HG03066 (cell line): ENCODE results near the gene SMYD4.
"Not testable (repeated sequence)": the region's sequence is repeated elsewhere in the genome, so short reads cannot be mapped to it uniquely, and the experiment has no call there.

Experiments used
- ATAC-seq: cut with Tn5 transposase; IDR thresholded peaks from one replicate; pipeline ENCODE4 v1.9.1; 2021; ENCODE audit warnings: low read depth; ENCODE audit not compliant: unreplicated experiment

The SMYD4 gene

DNA sequence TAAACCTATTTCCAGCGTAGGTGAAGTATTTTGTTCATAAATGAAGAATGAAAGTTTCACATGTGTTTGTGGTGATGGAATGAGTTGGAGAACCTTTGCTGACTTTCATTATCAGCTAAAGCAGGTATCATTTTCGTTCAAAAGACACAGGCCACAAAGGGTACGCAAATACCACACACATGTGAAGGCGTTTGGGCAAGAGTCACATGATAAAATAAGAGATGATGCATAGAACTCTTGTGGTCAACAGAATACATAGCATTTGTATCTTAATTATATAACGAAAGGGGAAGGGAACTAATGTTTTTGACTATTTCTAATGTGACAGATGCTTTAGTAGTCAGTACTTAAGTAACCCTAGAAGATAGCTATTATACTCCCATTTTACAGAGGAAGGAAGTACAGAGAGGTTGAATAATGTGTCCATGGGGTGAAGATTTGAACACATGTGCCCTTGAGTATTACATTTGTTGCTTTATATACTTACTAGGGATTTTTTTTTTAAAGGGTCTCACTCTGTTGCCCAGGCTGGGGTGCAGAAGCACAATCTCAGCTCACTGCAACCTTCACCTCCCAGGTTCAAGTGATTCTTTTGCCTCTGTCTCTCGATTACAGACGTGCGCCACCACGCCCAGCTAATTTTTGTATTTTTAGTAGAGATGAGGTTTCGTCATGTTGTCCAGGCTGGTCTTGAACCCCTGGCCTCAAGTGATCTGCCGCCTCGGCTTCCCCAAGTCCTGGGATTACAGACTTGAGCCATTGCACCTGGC, 4.9 kb upstream of the SMYD4 start:
- peak; percentile 56 for ATAC-seq

DNA sequence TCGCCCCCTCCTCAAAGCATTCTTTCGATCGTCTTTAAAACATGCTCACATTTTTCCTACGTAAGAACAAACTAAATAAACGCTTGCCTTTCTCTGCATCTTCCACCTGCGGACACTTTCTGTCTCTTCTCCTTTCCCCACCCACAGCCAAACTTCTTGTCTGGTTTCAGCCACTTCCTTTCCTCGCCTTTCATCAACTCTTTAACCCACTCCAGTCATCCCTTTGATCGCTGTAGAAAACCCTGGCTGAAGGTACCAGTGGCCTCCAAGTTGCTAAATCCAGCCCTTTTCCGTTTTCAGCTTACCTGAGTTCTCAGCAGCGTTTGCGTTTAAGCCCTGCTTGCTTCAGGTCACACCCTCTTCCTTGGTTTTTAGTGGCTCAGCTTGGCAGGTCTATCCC, 586 bp upstream of the SMYD4 start:
- ATAC-seq: no peak

DNA sequence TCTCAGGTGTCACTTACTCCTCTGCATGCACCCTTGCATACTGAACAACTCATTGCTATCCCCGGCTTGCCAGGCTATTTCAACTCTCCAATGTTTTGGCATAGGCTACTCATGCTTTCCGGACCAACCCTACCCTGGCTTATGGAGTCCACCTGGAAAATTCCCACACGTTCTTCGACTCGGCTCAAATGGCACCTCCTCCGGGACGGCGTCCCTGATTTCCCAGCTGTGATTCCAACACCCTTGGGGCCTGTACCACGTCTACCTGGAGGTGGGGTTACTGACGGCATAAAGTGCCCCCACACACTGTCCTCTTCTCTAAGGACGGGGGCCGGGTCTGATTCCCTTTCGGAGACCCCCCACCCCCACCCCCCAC, 498 bp downstream of the SMYD4 start:
- no peak for ATAC-seq

DNA sequence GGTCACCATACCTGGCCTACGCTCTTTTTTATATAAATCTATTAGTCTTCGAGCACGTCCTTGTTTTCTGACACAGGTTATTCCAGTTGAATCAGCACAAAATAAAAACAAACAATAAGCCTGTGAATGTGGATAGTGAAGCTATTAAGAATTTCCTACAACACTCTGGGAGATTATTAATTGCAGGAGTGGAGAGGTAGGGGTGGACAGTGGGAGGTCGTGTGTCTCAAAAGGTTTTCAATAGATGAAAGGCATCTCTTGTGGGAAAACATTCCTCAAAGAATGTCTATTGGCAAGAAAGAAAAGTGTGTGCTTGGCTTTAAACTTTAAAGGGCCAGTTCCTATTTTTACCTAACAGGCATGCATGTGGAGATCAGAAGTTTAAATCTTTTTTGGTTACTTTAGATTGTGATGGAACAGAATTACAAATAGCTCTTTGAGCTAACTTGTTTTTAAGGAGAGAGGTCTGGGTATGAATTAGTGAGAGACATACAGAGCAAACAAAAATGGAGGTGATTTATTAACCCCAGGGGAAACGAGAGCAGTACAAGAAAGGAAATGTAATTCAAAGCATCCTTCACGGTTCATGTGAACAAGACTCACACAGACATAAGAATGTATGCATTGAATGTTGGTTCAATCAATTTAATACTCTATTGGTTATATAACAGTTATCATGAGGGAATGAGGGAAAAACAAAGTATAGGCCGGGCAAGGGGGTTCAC, 9.0 kb downstream of the SMYD4 start:
- ATAC-seq: no peak

DNA sequence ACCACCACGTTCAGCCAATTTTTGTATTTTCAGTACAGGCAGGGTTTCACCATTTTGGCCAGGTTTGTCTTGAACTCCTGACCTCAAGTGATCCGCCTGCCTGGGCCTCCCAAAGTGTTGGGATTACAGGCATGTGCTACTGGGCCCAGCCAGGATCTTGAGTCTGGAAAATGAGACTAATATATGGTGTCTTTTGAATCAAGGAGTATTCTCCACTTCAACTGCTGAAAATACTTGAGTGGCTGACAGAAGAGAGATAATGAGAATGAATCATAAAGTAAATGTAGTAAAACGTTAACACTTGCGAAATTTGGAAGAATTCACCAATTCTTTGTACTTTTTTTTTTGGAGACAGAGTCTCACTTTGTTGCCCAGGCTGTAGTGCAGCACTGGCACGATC, 16.6 kb downstream of the SMYD4 start:
- ATAC-seq: no peak

DNA sequence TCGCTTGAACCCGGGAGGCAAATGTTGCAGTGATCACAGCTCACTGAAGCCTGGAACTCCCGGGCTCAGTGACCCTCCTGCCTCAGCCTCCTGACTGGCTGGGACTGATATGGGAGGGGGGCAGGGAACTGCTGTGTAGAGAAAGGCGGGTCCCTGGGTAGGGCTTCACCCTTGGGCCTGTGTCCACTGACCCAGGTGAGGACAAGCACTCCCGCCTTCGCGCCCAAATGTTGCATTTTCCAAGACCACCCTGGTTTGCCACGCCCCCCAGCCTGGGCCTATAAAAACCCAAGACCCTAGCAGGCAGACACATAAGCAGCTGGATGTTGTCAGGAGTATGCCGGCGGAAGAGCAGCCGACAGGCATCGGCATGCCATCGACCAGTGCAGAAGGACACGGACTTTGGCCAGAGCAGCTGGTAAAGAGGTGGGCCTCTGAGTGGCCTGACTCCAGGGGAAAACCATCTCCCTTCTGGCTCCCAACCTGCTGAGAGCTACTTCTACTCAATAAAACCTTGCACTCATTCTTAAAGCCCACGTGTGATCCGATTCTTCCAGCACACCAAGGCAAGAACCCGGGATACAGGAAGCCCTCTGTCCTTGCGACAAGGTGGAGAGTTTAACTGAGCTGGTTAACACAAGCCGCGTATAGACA, 19.1 kb downstream of the SMYD4 start:
- no peak for ATAC-seq

DNA sequence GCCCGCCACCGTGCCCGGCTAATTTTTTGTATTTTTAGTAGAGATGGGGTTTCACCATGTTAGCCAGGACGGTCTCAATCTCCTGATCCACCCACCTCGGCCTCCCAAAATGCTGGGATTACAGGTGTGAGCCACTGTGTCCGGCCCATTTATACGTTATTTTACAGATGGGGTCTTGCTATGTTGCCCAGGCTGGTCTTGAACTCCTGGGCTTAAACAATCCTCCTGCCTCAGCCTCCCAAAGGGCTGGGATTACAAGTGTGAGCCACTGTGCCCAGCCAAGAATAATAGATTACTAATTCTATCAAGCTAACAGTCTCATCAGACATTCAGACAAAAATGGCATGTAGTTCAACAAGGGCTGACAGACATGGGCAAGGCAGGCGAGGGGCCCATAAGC, 19.9 kb downstream of the SMYD4 start:
- ATAC-seq: not testable (repeated sequence)

DNA sequence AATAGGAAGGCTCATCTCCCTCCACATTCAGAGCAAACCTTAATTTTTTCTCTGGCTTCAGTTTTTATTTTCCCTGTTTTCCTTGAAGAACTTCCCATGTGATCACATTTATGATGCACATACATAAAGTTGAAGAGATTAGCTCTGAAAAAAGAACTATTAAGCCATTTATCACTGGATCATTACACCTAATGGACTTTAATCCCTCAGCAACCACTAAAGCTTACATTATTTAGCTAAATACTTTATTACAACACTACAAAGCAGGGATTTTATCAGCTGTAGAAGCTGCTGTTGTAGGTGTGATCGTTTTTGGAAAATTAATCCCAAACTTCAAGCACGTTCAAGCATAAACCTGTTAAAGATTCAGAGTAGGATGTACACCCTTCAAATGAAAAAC, 21.1 kb downstream of the SMYD4 start:
- ATAC-seq: no peak

DNA sequence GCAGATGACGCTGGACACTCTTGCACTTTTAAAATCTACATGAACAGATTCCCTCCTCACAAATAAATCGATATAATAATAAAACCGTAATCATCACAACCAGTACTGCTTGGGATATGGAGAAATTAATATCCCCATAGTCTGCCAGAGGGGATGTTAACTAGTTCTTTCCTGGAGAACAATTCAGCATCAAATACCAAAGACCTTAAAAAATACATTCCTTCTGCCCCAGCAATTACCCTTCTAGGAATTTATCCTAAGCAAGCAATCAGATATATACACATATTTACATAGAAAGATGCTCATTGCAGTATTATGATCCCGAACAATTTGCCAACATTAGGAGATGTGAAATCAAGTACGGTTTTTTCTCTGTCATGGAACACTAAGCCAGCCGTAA, 21.8 kb downstream of the SMYD4 start:
- no peak for ATAC-seq

DNA sequence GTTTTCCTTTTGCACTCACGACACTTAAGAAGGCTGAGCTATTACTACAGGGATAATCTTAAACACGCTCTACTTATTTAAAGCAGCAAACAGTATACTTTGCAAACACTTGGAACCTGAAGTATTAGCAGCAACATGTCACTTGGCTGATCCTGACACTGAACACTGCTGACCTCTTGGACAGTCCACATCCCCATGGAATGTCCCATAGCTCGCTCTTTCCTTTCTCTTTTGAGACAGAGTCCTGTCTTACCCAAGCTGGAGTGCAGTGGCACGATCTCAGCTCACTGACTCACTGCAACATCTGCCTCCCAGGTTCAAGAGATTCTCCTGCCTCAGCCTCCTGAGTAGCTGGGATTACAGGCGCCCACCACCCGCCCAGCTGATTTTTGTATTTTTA, 26.4 kb downstream of the SMYD4 start:
- no peak for ATAC-seq

DNA sequence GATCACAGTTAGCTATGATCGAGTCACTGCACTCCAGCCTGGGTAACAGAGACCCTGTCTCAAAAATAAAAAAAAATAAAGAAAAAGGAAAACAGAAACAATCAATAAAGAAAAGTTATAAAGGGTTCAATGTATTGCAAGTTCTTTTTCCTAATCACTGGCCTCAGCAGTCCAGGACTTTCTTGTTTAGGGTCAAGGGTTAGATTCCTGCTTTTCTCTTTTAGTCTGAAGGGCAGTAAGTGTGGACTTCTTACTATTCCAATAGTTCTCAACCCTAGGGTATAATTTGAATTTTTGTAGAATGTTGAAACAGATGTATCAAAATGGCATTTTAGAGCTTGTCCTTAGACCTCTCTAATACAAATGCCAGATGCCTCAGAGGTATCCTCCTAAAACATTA, 27.3 kb downstream of the SMYD4 start:
- no peak for ATAC-seq

DNA sequence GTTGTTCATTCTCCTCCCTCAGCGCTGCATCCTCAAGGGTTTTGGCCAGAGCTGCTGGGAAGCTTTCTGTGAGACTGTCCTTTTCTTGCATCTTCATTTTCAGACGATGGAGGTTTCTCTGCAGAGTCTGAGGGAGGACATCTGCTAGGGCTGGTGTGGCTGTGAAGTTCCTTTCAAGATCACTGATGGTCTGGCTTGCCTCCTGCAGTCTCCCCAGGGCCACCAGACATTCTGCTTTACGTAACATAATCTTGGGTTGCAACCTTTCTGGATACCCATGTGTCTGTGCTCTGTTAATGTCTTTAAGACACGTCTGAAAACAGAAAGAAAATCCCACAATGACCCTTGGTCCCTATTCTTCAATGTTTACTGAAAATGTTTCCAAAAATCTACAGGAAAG, 29.0 kb downstream of the SMYD4 start:
- ATAC-seq: no peak

DNA sequence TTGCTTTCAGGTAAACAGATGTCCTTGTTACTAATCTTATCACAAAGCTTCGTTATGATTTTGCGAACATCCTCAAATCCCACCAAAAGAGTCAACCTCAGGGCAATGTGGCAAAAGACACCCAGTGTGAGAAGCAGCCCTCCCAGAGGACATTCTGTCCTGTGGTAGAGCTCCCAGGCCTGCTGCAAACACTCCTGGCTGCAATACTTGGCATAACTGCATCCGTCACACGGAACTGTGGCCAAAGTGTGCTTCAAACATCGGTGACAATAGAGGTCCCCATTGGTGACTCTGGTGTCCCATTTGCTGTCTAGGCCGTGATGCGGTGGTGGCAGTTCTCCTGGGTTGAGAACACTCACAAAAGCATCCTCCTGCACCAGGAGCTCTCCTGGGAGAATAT, 29.5 kb downstream of the SMYD4 start:
- no peak for ATAC-seq

DNA sequence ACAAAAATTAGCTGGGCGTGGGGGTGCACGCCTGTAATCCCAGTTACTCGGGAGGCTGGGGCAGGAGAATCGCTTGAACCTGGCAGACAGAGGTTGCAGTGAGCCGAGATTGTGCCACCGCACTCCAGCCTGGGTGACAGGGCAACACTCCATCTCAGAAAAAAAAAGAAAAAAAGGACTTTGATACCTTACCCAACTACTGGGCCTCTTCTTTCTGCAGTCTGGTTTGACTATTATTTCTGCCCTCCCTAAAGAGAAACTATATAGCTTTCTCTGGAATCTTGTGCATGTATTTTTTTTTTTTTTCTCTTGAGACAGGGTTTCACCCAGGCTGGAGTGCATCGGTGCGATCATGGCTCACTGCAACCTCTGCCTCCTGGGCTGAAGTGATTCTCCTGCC, 31.9 kb downstream of the SMYD4 start:
- ATAC-seq: not testable (repeated sequence)

DNA sequence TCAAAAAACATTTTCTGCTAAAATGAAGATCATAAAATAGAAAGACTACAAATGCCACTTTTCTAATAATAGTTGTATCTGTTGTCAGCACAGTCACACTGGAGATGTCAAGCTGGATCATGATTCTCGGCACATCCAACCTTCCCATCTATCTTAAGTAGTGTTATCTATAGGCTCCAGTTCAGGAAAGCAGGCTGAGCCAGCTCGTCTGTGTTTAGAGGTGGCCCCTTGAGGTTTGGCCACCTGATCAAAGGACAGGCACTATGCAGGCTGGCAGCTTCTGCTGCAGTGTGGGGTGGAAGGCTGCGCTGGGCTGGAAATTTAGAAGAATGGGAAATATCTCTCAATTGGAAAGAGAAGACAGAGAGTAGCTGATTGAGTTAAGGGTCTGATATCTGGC, 32.4 kb downstream of the SMYD4 start:
- no peak for ATAC-seq

DNA sequence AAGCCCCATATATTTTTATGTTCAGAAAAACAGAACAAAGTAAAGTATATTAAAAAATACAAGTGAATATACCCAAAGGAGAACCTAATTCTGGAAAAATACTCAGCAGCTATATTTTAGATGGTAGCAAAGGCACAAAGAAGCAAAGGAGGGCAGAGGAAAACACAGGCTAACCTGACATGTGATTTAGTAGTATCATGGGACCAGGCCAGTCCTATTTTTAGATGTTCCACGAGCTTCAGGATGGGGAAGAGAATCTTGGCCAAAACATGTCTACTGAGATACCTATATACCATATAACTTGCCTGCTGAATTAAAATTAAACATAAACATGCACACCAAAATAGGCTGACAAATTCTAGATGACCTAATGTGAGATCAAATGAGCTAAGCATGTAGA, 32.9 kb downstream of the SMYD4 start:
- ATAC-seq: no peak

DNA sequence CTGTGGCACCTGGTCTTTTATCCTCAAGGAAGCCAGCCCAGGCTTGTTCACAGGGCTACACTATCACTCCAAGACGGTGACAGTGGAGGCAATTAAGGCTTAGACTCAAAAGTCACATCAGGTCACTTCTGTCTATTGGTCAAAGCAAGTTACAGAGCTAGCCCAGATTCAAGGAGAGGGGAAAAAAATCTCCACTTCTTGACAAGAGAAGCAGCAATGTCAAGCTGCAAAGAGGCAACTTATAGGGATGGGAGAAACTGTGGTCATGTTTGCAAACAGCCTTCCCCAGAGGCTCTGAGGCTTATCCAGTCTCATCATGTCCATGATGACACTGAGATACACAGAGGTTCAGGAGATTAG, 36.3 kb downstream of the SMYD4 start:
- no peak for ATAC-seq

DNA sequence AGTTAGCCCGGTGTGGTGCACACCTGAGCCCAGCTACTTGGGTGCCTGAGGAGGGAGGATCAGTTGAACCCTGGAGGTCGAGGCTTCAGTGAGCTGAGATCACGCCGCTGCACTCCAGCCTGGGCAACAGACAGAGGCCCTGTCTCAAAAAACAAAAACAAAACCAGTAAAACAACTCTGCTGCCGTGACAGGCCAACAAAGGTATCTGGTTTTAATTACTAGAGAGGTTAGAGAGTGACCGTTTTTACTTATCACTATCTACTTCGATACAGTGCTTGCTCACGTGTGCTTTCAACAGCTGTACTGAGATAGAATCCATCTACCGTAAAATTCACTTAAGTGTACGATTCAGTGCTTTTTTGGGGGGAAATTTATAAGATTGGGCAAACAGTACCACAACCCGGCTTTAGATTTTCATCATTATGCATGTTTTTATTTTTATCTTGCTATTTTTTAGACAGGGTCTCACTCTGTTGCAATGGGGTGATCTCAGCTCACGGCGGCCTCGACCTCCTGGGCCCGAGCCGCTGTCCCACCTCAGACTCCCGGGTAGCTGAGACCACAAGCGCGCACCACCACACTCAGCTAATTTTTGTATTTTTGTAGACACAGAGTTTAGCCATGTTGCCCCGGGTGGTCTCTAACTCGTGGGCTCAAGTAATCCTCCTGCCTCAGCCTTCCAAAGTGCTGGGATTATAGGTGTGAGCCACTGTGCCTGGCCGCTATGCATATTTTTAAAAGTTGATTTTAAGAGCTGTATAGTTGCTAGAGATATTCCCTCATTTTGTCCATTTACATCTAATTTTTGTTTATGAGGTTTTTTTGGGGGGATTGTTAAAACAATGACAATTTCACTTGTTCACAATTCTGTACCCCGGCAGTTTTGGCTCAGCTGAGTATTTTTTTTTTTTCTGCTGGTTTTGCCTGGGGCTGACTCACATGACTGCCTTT, 36.9 kb downstream of the SMYD4 start:
- no peak for ATAC-seq

DNA sequence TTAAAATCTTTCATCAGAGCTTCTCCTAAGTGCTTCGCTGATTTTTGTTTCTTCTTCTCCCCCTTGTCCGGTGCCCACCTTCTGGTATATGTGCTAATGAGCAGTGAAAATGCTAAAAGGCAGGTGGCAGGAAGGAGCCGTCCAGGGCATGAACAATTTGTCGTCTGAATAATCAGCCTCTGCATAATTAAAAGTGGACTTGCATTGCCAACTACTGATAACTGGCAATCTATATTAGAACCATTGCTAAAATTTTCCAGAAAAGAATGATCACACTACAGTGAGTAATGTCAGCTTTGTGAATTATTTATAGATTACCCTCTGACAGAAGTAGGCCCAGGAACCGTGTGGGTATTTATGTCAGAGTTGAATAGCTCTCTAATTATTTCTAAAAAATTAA, 39.8 kb downstream of the SMYD4 start:
- no peak for ATAC-seq

DNA sequence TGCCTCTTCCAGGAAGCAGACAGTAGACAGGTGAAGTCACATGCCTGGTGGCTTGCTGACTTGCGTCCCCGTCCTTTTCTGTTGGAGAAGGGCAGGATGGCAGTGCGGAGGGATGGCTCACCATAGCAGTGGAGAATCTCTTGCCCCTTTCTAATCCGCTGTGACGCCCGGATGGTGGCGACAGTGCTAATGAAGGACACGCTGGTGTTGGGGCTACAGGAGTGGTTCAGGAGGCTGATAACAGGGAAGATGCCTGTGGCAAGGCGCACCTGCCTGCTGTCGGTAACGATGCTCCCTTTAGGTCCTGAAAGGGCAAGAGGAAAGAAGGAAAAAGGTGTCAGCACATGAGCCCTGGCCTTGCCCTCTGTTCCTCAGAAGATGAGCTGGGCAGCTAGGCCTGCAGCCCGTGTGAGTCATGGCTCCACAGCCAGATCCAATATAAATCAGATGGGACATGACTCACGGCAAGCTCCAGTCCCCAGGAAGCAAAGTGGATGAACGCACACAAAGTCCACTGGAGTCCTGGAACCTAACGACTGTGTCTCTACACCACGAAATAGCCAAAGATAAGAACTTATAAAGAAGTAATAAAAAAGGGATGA, 42.3 kb downstream of the SMYD4 start:
- no peak for ATAC-seq
